Adrenal gland (tissue), 5 donors: ENCODE measurements around the gene C19orf25.

Experiments used
- POLR2A ChIP-seq, 2 donors: fragments of 450-650 bp; IDR thresholded peaks; one replicate each; pipeline ENCODE4 v1.6.1; 2017; ENCODE audit warnings: antibody characterized with exemption in 2 of 2, mild to moderate bottlenecking in 2 of 2, moderate library complexity in 1 of 2
- TF ChIP-seq, protein P1 (sequence below), 6 experiments: fragments of 450-650 bp in 4 of 6; fragments of 200-600 bp in 2 of 6; sonication (generic) in 1 of 6; IDR thresholded peaks; 1 replicate in 5 of 6; 2 replicates in 1 of 6; pipeline versions ENCODE4 v1.5.1 to v1.8.0; 2016 to 2021; ENCODE audit warnings: antibody characterized with exemption in 6 of 6, mild to moderate bottlenecking in 2 of 6, moderate library complexity in 1 of 6
- donor health status: DM: no; HTN: no; CAD: no.

DNA sequence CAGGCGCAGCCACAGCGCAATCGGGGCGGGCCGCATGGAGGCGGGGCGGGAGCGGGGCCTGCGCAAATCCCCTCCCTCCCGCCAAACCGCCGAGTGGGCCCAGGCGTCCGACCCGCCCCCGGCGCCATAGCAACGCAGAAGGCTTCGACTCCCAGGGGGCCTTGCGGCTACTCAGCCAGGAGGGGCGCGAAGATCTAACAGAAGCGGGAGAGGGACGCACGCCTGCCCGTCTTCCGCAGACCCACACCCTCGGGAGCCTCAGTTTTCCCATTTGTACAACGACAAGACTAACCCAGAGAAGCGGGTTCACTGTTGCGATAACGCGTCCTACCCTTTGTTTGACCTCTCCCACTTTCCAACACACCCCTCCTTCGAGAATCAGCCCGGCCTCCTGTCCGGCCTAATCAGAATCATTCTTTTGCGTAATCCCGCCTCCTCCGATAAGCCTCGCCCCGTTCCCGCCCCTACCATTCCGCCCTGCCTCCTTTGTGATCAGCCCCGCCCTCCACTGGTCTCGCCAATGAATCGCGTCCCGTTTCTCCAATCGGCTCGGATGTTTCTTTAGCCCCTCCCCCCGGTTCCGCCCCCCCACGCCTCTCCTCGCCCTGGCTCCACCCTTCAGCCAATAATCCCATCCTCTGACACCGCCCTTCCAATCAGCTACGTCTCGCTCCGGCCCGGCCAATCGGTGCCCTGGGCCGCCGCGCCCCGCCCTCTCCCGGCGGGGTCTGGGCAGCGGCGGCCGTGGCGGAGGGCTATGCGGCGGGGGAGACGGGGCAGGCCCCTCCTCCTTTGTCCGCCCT is 11.5 kb upstream of the C19orf25 start, which contains the start of gene PCSK4:
- TF ChIP-seq, protein P1, sequence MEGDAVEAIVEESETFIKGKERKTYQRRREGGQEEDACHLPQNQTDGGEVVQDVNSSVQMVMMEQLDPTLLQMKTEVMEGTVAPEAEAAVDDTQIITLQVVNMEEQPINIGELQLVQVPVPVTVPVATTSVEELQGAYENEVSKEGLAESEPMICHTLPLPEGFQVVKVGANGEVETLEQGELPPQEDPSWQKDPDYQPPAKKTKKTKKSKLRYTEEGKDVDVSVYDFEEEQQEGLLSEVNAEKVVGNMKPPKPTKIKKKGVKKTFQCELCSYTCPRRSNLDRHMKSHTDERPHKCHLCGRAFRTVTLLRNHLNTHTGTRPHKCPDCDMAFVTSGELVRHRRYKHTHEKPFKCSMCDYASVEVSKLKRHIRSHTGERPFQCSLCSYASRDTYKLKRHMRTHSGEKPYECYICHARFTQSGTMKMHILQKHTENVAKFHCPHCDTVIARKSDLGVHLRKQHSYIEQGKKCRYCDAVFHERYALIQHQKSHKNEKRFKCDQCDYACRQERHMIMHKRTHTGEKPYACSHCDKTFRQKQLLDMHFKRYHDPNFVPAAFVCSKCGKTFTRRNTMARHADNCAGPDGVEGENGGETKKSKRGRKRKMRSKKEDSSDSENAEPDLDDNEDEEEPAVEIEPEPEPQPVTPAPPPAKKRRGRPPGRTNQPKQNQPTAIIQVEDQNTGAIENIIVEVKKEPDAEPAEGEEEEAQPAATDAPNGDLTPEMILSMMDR (IDR thresholded peaks at IDR 0.05), result no peak
- no peak for TF ChIP-seq POLR2A (IDR thresholded peaks at IDR 0.05)
